Uterus (tissue), 2 donors: Measurements from ENCODE around the gene ZNF275.

Experiments used
- POLR2A ChIP-seq, 2 donors: fragments of 450-650 bp; IDR thresholded peaks; one replicate each; pipeline ENCODE4 v1.6.1; 2016; ENCODE audit warnings: antibody characterized with exemption in 2 of 2, mild to moderate bottlenecking in 1 of 2, moderate library complexity in 1 of 2
- TF ChIP-seq, protein P1 (sequence below), 4 experiments: fragments of 200-600 bp in 2 of 4; fragments of 450-650 bp in 2 of 4; sonication (generic) in 2 of 4; IDR thresholded peaks; one replicate each; pipeline ENCODE4 v1.5.1; 2016 to 2019; ENCODE audit warnings: antibody characterized with exemption in 4 of 4, mild to moderate bottlenecking in 2 of 4, moderate library complexity in 1 of 4

DNA sequence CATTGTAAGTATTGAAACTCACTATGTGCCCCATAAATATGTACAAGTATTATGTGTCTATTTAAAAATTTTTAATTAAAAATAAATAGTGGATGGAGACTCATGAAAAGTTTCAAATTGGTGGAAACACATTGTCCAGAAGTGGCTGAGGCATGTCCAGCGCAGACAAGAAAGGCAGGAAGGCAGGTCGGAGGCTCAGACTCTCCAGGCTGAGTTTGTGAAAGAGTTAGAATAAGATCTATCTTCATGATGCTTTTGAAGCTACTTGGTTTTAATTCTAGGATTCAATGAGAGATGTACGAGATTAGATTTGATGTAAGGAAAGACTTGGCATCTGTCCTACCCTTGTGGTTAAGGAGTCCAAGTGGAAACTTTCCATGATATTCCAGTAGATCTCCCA is 32.2 kb upstream of the ZNF275 start:
- TF ChIP-seq, protein P1, sequence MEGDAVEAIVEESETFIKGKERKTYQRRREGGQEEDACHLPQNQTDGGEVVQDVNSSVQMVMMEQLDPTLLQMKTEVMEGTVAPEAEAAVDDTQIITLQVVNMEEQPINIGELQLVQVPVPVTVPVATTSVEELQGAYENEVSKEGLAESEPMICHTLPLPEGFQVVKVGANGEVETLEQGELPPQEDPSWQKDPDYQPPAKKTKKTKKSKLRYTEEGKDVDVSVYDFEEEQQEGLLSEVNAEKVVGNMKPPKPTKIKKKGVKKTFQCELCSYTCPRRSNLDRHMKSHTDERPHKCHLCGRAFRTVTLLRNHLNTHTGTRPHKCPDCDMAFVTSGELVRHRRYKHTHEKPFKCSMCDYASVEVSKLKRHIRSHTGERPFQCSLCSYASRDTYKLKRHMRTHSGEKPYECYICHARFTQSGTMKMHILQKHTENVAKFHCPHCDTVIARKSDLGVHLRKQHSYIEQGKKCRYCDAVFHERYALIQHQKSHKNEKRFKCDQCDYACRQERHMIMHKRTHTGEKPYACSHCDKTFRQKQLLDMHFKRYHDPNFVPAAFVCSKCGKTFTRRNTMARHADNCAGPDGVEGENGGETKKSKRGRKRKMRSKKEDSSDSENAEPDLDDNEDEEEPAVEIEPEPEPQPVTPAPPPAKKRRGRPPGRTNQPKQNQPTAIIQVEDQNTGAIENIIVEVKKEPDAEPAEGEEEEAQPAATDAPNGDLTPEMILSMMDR (IDR thresholded peaks at IDR 0.05), result no peak
- no peak for TF ChIP-seq POLR2A (IDR thresholded peaks at IDR 0.05)
